Mesothelial cell of epicardium (in vitro differentiated cells): ENCODE results near the gene MBP. TPM values are rescaled to one million over a fixed set of nuclear protein-coding genes. Genes with fewer than 3 reads are reported as not detected.

Experiments
- DNase-seq, 2 experiments: peaks; one replicate each; pipeline ENCODE4 v3.0.0; 2021; ENCODE audit warnings: low spot score in 2 of 2; ENCODE audit not compliant: unreplicated experiment in 2 of 2
- H3K27ac Mint-ChIP-seq: 2 replicates; pipeline ENCODE4 v1.8.0; 2021; ENCODE audit warnings: mixed read lengths
- H3K27me3 Mint-ChIP-seq: 2 replicates; pipeline ENCODE4 v1.8.0; 2021; ENCODE audit warnings: low read depth, mixed read lengths
- H3K36me3 Mint-ChIP-seq: 2 replicates; pipeline ENCODE4 v1.8.0; 2021; ENCODE audit warnings: mixed read lengths
- H3K4me1 Mint-ChIP-seq: 2 replicates; pipeline ENCODE4 v1.8.0; 2021; ENCODE audit warnings: mixed read lengths
- H3K4me3 Mint-ChIP-seq: 2 replicates; pipeline ENCODE4 v1.8.0; 2021; ENCODE audit warnings: mild to moderate bottlenecking, moderate library complexity, mixed read lengths
- H3K9me3 Mint-ChIP-seq: 2 replicates; pipeline ENCODE4 v1.8.0; 2021; ENCODE audit warnings: mixed read lengths
- total RNA-seq: library from RNA; stranded (reverse); gene quantifications from 3 replicates; pipeline ENCODE4 v1.2.1, GENCODE V29; 2021
- TF ChIP-seq, protein P1 (sequence below): fragments of 200-600 bp; sonication (generic); IDR thresholded peaks from one replicate; pipeline ENCODE4 v1.5.0; 2021; ENCODE audit warnings: antibody characterized with exemption; ENCODE audit not compliant: unreplicated experiment

MBP gene
- total RNA-seq, 1 donor from 2014 or later: 20.8 TPM

DNA sequence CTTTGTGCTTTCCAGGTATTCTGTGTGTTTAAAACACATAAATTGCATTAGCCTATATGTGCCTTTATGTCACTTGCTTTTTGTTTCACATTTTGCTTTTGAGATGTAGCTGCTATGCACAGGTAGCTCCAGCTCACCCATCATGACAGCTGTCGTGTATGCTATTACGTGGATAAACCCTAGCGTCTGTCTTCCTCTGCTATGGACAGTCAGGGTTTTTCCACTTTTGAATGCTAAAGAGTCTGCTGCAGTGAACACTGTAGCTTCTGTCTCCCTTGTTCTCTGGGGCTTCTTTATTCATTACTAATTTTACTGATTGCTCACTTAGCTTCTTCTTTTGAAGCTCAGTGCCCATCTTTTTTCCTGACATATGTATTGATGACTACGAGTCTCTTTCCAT, 24.7 kb upstream of the MBP start:
- H3K27me3 Mint-ChIP-seq: peaks cover 1% of the 10 kb centered on the region
- H3K27ac Mint-ChIP-seq: no peak overlapping the region
- H3K9me3 Mint-ChIP-seq: peaks cover 7% of the 10 kb centered on the region
- peaks cover 13% of the 10 kb centered on the region for H3K4me1 Mint-ChIP-seq
- TF ChIP-seq, protein P1, sequence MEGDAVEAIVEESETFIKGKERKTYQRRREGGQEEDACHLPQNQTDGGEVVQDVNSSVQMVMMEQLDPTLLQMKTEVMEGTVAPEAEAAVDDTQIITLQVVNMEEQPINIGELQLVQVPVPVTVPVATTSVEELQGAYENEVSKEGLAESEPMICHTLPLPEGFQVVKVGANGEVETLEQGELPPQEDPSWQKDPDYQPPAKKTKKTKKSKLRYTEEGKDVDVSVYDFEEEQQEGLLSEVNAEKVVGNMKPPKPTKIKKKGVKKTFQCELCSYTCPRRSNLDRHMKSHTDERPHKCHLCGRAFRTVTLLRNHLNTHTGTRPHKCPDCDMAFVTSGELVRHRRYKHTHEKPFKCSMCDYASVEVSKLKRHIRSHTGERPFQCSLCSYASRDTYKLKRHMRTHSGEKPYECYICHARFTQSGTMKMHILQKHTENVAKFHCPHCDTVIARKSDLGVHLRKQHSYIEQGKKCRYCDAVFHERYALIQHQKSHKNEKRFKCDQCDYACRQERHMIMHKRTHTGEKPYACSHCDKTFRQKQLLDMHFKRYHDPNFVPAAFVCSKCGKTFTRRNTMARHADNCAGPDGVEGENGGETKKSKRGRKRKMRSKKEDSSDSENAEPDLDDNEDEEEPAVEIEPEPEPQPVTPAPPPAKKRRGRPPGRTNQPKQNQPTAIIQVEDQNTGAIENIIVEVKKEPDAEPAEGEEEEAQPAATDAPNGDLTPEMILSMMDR: no peak
- H3K4me3 Mint-ChIP-seq: no peak overlapping the region
- H3K36me3 Mint-ChIP-seq: no peaks in the 10 kb centered on the region
- DNase-seq: no peak

DNA sequence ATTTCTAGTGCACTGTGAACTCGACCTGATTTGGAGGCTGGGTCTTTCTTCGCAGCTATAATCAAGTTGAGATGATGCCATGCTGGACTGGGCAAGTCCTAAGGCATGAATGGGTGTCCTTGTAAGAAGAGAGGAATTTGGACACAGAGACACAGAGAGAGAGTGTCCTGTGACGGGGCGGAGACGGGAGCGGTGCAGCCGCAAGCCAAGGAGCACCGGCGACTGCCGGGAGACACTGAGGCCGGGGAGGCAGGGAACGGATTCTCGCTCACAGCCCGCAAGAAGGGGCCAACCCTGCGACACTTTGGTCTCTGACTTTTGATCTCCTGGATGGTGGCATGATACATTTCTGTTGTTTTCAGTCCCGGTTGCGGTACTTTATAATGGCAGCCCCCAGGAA, 22.4 kb upstream of the MBP start:
- DNase-seq: no peak
- no peak overlapping the region for H3K27ac Mint-ChIP-seq
- peaks cover 1% of the 10 kb centered on the region for H3K27me3 Mint-ChIP-seq
- no peak overlapping the region for H3K4me3 Mint-ChIP-seq
- H3K9me3 Mint-ChIP-seq: peaks cover 7% of the 10 kb centered on the region
- no peaks in the 10 kb centered on the region for H3K36me3 Mint-ChIP-seq
- TF ChIP-seq, protein P1: no peak
- peaks cover 26% of the 10 kb centered on the region for H3K4me1 Mint-ChIP-seq

DNA sequence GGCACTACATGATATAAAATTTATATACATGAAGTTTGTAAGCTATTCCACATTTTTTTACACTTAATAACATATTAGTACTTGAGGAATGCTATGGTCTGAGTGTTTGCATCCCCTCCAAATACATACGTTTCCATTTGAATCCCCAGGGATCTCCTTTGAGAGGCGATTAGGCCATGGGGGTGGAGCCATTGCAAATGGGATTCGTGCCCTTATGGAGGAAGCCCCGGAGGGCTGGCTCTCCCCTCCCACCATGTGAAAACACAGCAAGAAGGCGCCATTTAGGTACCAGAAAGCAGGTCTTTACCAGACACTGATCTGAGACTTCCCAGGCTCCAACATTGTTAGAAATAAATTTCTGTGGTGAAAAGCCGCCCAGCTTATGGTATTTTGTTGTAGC, 20.8 kb upstream of the MBP start:
- Mint-ChIP-seq H3K4me3 (no peak overlapping the region), H3K27me3 (peaks cover 3% of the 10 kb centered on the region), H3K4me1 (peaks cover 26% of the 10 kb centered on the region), H3K27ac (no peak overlapping the region), H3K9me3 (peaks cover 7% of the 10 kb centered on the region), H3K36me3 (no peaks in the 10 kb centered on the region)
- no peak for DNase-seq
- TF ChIP-seq, protein P1: no peak

DNA sequence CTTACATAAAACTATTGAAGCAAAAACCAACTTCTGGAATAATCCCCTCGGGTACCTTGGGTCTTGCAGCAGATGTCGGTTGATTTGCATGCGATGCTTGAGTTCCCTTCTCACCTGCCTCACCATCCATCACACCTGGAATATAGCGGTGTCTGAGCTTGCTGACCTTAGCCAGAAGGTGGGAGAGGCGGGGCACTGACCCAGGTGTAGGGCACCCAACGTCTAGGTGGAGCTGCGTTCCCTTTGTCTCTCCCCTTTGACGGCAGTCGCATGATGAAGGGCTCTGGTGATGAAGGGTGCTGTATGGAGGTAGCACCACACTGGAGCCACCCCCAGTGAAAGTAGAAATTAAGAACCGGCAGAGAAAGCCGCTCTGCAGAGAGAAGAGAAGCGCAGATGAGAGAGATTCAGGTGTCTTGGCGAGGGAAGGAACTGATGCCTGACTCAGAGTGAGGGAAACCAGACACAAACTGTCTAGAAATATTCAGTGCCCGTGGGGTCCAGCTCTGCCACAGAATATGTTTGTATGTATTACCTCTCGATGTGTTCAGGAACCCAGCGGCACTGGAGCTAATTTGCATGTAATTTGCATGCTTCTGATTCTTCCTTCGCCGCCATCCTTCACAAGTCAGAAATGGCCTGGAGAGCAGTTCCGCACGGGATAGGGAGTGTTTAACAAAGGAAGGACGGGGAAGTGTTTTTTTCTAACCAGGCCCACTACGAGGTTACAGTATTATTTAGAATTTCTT, 19.4 kb upstream of the MBP start:
- no peak for DNase-seq
- Mint-ChIP-seq H3K9me3 (peaks cover 7% of the 10 kb centered on the region), H3K36me3 (no peaks in the 10 kb centered on the region), H3K27me3 (peaks cover 3% of the 10 kb centered on the region), H3K4me1 (peaks cover 26% of the 10 kb centered on the region), H3K27ac (no peak overlapping the region), H3K4me3 (no peak overlapping the region)
- TF ChIP-seq, protein P1: no peak

DNA sequence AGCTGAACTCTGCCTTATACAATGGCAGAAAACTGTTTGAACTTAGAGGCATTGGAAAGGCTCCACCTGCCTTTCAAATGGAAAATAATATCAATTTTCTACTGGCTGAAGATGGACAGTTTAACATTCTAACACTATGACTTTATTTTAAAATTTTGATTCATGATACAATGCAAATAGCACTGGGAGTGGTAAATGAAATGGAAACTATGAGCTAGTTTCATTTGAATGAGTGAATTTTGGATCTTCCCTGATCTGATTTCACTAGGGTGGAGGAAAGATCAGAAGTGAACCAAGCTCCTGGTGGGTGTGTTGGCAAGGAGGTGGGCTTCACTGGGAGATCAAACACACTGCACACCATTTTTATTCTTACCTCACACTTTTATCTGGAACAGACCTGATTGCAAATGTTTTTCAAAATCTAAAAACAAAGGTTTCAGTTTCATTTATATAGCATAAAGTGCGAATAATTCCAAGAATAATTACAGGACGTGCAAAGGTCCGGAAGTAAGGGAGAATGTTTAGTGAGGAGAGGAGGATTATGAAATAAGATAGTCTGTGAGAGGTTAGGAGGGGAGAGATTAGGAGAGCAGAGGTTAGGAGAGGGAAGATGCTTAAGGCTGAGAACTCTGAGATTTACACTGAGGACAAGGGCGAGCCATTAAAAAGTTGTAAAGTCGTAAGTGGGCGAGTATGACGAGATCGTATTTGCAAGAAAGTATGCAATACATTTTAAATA, 18.6 kb upstream of the MBP start:
- Mint-ChIP-seq H3K4me1 (peaks cover 26% of the 10 kb centered on the region), H3K27me3 (peaks cover 3% of the 10 kb centered on the region), H3K9me3 (peaks cover 7% of the 10 kb centered on the region), H3K36me3 (no peaks in the 10 kb centered on the region), H3K27ac (no peak overlapping the region), H3K4me3 (no peak overlapping the region)
- TF ChIP-seq, protein P1: no peak
- DNase-seq: no peak
